Pulmonary artery endothelial cell (primary cell): Measurements from ENCODE around the gene APBA1. TPM values are rescaled to one million over a fixed set of nuclear protein-coding genes. Genes with fewer than 3 reads are reported as not detected.

Source experiments
- total RNA-seq: library from RNA; depleted of rRNA; stranded (reverse); fragments of >200 nt; gene quantifications from 2 replicates; pipeline ENCODE4 v1.2.3, GENCODE V29; 2014

Gene APBA1
- total RNA-seq, 1 donor from 2014 or later: 7.1 TPM

Other genes with a start within 250 kb of the APBA1 start
- gene PTAR1, start 87.6 kb upstream of the APBA1 start, total RNA-seq: 43.5 and 81.2 TPM in 2 replicates
- gene CFAP95, start 148.4 kb upstream of the APBA1 start, total RNA-seq: not detected in 2 replicates